NCI-H187 (cell line): Measurements from ENCODE around the gene TRIM62.

Source experiments
- DNase-seq, 2 experiments: peaks; one replicate each; lab custom pipeline; 2025; lab: John Stamatoyannopoulos, UW

TRIM62 gene

DNA sequence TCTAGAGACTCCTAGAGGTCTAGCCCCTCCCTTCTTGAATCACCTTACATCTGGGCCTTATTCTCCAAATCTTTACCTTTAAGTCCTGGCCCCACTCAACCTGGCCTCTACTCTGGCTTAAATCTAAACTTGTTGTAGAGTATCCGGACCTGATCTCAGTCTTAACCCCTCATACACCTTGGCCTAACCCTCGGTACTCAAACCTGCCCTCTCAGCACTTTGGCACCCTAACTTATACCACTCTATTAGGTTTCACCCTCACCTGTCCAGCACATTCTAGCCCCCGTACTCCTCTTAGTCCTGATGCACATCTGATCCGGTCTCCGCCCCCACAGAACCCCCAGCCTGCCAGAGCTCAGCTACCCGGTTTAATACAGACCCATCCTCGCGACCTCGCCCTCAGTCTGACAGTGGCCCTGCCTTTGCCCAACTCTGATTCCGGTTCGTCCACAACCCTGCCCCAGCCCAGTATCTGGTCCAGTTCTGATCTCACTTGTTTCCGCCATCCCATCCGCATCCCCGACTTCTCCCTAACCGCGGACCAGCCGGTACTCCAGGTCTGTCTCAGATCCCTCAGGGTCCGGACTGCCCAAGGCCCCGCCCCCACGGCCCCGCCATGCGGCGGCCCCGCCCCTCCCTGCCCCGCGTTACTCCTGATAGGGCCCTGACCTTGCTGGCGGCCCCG, 1.5 kb downstream of the TRIM62 start:
- peak in 1 of 2 experiments; percentile 95 for DNase-seq

DNA sequence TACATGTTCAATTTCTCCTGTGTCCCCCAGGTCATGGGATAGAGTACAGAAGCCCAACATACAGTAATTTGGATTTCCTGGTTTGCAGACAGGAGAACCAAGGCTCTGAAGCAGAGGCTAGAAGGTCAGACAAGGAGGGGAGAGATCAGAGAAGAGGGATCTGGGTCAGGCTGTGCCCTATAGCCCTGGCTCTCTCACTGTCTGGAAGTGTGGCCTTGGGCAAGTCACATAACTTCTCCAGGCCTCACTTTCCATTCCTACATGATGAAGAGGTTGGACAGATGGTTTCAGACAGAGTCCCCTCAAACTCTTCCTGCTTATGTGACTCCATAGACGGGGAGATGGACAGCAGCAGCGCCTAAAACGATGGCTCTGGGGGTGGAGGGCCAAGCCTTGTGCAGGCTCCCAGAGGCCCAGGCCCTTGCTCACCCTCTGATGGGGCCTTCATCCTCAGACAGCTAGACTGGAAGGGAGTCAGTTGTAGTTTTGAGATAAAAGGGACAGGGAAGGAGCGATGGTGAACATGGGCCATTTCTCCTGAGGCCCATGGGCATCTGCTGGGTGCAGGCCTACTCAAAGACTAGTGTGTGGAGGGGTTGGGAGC, 2.9 kb downstream of the TRIM62 start:
- no peak for DNase-seq

DNA sequence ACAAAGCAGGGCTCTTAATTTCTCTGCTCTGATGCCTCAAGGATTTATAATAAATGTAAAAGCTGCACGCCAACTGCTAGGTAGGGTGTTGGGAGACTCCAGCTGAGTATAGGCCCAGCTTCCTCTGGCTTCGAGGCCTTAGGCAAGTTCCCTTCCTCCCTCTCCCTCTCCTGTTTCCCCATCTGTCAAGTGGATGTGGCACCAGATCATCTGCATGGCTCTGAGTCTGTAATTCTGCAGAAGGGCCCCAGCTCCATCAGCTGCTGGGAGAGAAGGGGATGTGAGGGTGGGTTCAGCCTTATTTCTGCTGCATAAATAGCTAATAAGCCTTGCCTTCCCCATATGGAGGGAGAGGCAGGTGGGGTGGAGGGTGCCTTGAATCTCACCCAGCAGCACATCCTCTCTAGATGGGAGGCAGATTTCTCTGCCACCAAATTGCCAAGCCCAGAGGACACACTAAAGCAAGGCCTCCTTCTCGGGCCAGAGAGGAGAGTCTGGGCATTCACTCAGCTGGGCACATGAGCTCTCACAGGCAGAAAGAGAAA, 3.8 kb downstream of the TRIM62 start:
- DNase-seq = no peak

DNA sequence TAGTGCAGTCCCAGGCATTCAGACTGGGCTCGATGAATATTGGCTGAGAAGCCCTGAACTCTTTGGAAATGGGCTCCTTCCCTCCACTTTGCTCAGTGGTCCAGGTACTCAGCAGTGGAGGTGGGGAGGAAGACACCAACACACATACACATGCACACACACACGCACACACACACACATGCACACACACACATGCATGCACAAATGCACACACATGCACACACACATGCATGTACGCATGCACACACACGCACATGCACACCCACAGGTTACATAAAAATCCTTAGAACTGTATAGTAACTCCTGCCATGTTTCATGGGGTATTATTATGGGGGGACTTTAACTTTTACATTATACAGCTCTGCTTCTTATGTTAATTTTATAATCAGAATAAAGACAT, 5.0 kb downstream of the TRIM62 start:
- no peak for DNase-seq

DNA sequence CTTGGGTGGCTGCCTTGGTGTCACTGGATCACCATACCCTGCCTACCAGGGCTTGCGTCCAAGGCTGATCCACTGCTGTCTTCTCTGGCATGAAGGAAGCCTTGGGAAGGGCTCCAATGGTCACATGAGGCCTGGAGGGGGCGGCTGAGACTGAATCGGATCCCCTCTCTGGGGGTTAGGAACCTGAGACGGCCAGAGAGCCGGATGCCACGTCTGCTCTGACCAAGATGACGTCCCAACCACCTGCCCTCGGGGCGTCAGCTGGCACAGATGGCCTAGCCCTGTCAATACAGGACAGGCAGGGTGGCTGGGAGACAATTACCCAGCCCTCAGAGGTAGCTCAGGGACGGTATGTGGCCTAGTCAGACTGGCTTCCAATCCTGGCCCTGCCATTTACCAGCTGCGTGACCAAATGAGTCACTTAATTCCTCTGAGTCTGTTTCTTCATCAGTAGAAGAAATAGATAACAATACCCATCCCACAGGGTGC, 5.4 kb downstream of the TRIM62 start:
- DNase-seq = no peak

DNA sequence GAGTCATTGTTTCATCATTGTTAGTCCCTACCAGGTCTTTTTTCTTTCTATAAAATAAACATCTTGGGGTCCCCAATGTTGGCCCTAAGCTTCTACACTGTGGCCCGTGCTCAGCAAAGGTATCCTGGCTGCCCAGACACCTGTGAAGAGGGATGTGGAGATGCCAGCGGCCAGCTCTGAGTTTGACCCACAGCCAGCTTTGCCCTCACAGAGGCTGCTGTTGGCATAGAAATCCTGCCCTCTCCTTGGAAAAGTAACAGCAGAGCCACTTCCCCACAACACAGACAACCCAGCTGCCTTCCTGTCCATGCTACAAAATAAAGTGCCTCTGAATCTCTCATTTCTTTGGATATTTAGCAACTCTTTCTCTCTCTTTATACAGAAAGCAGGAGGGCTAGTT, 6.0 kb downstream of the TRIM62 start:
- no peak for DNase-seq

DNA sequence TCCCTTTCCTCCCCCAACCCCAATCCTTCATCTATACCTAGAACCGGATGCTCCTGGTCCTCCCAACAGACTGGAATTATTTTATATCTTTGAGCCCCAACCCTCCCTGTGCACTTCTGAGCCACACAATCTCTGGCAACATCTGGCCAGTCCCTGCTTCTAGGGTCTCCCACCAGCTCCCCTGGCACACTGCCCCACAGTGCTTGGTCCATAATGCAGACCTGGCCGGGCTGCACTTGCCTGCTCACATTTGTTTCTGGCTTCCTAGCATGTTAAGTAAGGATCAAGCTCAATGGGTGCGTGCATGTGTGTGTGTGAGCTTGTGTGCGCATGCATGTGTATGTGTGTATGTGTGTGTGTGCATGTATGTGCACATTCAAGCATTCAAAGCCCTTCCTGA, 8.8 kb downstream of the TRIM62 start:
- no peak for DNase-seq

DNA sequence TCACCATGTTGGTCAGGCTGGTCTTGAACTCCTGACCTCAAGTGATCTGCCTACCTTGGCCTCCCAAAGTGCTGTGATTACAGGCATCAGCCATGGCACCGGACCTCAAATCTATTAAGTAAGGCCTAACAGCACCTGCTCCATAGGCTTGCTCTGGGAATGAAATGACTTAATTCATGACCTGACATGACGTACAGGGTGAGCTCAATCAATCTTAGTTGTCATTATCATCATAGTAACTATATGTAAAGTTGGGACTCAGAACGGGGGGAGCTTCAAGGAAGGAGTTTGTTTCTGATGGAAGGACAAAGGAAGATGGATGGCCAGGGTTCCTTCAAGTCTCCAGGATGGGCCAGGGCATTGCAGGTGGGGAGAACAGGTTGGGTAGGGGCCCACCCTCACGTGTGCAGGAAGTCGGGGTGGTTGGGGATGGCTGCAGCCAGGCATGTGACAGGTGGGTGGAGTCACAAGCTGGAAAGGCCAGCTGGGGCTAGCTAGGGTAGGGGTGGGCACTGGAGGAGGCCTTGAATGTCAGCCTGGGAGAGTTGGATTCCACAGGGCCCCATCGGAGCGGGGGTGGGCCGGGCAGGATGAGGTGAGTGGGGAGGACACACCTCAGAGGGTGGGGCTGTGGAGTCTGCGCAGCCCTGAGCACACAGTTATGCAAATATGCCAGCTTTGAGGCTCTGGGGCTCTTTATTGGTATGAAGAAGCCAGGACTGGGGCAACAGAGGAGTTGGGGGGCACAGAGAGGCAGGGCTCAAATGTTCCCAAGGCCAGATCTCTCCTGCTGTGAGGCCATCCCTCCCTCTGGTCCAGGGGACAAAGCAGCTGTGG, 9.6 kb downstream of the TRIM62 start:
- no peak for DNase-seq

DNA sequence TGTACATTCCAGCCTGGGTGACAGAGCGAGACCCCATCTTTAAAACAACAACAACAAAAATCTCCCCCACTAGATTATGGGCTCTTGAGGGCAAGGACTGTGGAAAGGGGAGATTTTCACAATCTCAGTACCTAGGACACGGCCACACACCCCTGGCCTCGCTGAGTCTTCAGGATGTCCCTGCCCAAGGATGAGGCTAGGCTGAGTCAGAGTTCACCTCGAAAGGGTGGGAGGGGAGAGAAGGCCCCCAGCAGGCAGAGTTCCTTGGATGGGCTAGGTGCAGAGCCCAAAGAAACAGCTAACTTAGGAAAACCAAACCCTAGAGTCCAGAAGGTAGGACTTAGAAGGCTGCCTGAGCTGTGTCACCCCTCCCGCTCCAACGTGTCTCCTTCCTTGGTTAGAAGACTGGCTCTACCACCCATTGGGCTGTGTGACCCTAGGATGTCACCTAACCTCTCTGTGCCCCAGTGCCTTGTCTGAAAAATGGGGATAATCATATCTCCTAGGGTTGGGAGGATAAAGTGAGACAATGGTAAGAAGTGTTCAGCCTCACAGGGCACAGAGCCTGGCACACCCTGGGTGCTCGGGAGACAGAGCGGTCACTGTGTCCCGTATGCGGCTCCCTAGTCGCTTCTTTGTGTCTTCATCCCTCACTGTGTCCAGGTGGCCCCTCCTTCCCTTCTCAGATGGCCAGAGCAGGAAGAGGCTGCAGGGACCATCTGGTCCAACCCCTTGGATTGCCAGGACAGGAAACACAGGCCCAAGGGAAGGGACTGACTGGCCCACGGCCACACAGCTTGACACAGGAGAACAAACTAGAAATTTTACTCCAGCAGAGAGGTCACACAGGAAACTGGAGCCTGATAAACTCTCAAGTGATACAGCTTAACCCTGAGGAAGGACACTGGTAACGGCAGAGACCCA, 11.2 kb downstream of the TRIM62 start:
- DNase-seq = no peak

DNA sequence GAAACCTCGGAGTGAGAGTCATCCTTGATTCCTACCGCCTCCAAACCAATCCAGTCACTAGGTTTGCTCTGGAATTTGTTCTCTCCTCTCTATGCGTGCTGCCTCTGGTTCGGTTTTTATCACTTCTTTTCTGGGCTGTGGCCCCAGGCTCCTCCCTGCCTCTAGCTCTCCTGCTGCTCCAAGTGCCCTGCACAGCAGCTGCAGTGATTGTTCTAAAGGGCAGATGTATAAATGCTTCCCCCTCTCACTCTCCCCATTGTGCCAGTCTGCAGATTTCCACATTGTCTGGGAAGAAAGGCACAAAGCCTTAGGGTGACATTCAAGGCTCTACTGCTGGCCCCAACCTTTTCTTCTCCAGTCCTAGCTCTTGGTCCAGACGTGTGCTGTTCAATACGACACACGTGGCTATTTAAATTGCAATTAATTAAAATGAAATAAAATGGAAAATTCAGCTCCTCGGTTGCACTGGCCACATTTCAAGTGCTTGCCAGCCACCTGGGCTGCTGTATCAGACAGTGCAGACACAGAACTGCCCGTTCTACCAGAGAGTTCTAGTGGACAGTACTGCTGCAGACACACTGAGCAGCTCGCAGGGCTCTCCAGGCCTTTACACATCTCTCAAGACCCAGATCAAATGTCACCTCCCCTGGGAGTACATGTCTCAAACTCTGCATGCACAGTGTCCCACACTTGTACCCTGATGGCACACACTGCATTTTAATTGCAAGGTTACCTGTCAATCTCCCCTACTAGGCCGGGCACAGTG, 12.4 kb downstream of the TRIM62 start:
- peak; percentile 34 to 48 for DNase-seq

DNA sequence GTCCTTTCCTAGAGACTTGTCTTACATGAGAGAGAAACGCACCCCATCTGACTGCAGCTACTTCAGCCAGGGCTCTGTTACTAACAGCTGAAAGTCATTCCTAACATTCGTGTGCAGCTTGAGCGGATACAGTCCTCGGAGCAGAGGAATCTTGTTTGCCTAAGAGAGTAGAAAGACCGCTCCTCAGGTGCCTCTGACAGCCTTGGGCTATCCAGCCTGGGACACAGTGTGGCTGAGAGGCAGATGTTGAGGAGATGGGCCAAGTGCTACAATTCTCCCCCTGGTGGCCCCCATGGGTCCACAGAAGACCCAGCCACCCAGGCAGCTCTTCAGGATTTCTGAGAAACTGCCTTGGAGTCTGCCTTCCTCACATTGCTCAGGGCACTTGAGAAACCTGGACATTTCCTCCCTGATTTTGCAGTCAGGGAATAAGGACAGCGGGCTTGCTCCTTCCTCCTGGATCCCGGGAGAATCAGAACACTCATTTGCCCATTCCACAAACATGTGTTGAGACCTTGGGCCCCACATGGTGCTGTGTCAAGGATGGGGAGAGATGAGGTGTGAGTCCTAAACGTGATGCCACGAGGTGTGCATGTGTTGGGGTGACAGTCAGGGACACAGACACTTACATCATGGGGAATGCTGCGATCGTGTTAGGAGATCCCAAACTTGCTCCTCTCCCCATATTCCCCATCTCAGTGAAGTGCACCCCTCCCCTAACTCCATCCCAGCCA, 13.1 kb downstream of the TRIM62 start:
- DNase-seq = no peak

DNA sequence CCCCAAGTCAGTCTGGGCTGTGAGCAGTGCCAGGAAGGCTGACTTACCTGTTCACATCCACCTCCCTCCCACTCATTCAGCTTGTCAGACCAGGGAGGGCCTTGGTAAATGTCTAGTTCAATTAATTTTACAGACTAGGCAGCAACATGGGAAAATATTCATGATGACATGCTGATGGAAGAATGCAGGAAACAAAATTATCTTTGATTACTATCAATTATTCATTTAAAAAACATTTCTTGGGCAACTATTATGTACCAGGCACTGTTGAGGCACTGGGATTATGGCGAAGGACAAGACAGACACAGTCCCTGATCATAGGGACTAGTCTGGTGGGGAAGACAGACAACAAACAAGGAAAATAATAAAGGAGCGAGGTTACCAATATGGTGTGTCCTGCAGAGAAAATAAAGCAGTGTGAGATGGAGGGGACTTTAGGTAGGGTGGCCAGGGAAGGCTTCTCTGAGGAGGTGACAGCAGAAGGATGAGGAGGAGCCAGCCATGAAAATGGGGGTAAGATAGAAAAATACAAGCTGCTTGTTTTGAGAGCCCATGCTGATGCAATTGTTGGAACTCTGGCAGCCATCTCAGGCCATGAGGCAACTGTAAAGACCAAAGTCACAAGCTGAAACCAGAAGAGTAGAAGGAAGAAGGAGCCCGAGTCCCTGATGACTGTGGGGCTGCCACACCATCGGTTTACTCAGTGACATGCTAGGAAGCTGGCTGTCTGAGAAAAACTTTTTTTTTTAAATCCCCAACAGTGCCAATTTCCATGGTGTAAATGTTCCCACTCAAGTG, 14.0 kb downstream of the TRIM62 start:
- no peak for DNase-seq

DNA sequence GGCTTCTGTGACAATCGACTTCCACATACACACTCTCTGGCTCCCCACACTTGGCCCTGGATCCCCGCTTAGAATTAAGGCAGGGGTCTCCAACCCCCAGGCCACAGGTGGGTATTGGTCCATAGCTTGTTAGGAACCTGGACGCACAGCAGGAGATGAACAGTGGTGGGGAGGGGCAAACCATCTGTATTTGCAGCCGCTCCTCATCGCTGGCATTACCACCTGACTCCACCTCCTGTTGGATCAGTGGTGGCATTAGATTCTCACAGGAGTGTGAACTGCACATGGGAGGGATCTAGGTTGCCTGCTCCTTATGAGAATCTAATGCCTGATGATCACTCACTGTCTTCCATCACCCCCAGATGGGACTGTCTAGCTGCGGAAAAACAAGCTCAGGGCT, 16.0 kb downstream of the TRIM62 start:
- no peak for DNase-seq

DNA sequence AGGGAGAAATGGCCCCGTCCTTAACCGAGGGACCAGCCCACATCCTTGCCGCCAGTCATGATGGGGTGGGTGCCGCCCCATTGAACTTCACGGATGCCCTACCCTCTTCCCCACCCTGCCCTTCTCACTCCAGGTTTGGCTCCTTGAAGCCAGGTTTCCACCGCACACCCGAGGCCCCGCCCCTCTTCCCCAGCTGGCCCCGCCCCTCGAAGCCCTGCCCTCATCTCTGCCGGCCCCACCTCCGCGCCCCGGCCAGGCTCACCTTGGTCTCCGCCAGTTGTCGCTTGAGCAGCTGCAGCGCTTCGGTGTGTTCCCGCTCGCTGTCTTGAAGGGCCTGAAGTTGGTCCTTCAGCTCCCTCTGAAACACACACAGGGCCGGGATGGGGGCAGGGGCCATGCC, 16.6 kb downstream of the TRIM62 start:
- no peak for DNase-seq

DNA sequence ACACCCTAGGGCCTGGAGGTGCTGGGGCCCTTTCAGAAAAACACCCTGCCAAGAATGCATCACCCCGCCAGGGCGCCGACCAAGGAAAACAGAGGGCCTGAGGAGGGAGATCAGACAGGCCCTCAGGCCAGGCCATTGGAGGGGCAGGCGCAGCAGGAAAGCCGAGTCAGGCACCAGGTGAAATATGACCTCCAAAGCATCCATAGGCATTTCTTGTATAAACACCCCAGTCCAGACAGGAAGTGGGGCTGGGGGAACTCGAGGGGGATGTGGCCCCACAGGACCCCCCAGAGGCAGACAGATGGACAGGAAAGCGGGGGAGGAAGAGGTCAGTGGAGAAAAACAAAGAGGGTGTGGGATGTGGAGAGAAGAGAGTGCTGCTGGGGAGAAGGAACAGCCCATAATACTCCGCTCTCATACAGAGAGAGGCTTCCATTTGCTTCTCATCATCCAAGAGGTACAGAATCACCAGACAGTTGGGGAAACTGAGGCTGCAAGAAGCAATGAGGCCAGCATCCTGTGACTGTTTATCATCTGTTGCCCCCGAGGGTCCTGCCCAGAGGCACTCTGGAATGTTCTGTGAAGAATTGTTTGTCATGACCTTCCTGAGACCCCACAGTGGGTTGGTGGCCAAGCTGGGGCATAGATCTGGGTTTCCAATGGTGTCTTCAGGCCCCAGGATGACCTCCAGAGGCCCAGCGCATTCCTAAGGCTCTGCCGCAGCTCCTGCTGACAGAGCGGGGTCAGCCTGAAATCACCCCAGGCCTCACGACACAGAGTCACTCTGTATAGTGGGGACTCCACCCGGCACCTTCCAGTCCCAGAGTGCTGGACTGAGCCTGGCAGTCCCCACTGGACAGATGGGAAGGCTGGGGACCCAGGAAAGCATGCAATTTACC, 18.0 kb downstream of the TRIM62 start:
- no peak for DNase-seq

DNA sequence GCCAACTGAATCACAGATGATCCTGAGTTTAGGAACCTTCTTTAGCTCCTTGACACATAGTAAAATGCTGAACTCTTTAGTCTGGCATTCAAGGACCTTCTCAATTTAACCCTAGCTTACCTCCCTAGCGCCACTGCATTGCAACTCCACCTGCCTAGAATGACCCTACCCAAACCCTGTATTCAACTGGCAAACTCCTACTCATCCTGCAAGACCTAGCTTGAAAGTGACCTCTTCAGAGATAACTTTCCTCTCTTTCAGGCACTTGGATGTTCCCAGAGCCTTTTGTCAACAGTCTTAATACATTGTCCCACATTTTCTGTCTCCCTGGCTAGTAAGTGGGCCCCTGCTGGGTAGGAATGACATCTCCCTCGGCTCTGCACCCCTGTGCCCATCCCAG, 19.7 kb downstream of the TRIM62 start:
- no peak for DNase-seq

DNA sequence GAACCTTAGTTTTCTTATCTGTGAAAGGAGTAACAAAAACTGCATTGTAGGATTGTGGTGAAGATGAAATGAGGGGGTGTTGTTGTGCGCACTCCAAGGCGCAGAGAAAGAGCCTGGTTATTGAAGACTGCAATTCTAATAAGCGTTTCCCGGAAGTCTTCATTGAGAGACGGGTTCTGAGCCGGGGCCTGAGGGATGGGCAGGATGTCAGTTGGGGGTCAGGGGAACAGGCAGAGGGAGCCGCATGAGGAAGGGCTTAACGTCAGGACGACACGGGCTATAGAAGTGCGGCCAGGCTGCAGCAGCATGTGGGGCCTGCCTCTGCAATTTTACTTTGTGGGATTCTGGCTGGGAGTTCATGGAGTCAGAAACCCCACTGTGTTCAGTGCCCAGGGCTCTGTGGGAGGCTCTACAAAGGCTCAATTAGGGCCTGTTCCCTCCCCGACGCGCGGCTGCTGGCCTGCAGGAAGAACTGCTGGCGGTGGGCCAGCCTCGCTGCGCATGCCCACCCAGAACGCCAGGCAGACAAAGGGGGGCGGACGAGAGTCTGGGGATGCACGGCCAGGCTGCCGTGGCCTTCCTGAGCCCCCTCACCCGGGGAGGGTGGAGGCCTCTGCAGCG, 20.7 kb downstream of the TRIM62 start:
- DNase-seq = no peak

DNA sequence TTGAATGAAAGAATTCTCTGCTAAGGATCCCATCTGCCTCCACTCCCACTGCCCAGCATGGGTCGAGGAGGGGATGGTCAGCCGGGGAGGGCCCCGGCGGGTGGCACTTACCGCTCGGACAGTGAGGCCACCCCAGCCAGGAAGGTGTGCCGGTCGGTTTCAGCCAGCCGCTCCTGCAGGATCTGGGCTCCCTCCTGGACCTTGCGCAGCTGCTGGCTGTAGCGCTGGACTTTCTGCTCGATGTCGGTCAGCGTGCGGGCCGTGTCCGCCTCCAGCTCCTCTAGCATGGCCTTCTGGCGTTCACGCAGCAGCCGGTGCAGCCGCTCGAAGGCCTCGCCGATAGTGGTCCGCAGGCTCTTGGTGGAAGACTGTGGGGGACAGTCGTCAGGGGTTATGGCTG, 22.3 kb downstream of the TRIM62 start:
- no peak for DNase-seq
